GM20000 (cell line): Measurements from ENCODE around the gene ZXDC.

Experiments used
- DNase-seq: peaks from one replicate; pipeline ENCODE4 v3.0.0; 2012; ENCODE audit warnings: low spot score
- CTCF ChIP-seq: IDR thresholded peaks from 2 replicates; pipeline ENCODE4 v1.5.1; 2012; ENCODE audit warnings: mild to moderate bottlenecking, control low read depth; ENCODE audit errors: extremely low read depth, missing control alignments

Gene ZXDC

GRCh38 chr3:126422571-126423091, 53.1 kb downstream of the ZXDC start:
- no peak for DNase-seq
- TF ChIP-seq CTCF, result no peak

DNA sequence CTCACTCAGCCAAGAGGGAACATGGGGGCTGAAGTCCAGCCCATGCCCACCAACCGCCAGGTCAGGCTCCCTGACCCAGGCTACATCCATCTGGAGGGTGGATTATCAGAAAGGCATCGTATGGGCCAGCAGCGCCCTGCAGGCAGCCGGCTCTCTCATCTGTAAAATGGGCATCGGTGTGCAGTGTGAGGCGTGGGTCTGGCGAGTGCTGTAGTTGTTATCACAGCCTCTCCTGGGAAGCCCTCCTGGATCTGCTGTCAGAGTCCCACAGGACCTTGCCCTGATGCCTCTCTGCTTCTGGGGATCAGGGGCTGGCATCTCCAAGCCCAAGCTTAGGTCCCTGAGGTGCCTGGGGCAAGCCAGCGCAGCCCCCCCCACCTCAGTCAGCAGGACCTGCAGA, 53.6 kb downstream of the ZXDC start:
- no peak for DNase-seq

GRCh38 chr3:126421573-126422119, 54.0 kb downstream of the ZXDC start:
- TF ChIP-seq CTCF, result no peak
- DNase-seq, result no peak

More for the DNA sequence above, 53.6 kb downstream of the ZXDC start:
- no peak for TF ChIP-seq CTCF

- DNase-seq, result no peak
- no peak for TF ChIP-seq CTCF
Observed at GRCh38 chr3:126419886-126420786, 55.6 kb downstream of the ZXDC start.

- TF ChIP-seq CTCF, result no peak
- DNase-seq, result no peak
Observed at GRCh38 chr3:126419151-126419703, 56.5 kb downstream of the ZXDC start.

- TF ChIP-seq CTCF, result no peak
- no peak for DNase-seq
Observed at GRCh38 chr3:126418661-126419131, 57.0 kb downstream of the ZXDC start.

DNA sequence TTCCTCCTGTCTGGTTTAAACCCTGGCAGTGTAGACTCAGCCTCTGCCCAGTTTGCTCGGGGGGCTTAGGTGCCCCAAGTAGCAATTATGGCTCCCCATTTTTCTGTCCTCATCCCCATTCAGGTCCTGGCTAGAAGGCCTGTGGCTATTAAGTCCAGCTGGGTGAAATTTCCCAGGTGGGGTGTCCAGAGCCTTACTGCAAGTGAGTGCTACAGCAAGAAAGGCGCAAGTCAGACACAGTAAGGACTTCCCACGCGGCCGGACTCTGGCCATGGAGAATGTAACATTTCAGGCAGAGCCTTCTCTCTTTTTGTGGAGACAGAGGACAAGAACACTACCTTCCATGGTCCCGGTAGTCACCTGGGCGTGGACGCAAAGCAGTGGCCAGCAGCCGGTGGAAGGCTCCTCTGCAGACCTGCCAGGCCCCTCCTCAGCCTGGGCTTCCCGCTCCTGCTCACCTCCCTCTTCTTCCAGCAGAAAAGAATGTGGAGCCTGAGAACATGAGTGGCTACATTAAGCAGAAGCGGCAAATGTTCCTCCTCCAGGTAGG, 57.6 kb downstream of the ZXDC start:
- DNase-seq, result no peak
- TF ChIP-seq CTCF, result no peak
